Breast epithelium (tissue), 3 donors: ENCODE measurements around the gene EPHA3.

Experiments
- CTCF ChIP-seq, 3 donors: fragments of 450-650 bp; IDR thresholded peaks; one replicate each; pipeline ENCODE4 v1.5.1; 2016 to 2017; ENCODE audit warnings: antibody characterized with exemption in 3 of 3, mild to moderate bottlenecking in 3 of 3, moderate library complexity in 3 of 3
- POLR2A ChIP-seq: fragments of 450-650 bp; IDR thresholded peaks from one replicate; pipeline ENCODE4 v1.6.1; 2016; ENCODE audit warnings: antibody characterized with exemption, mild to moderate bottlenecking, moderate library complexity
- POLR2AphosphoS5 ChIP-seq, 3 donors: sonication (generic); formaldehyde crosslinking; IDR thresholded peaks; one replicate each; pipeline ENCODE4 v1.6.1; 2017; ENCODE audit warnings: antibody characterized with exemption in 3 of 3

GRCh38 chr3:89164774-89165173 is 57.4 kb downstream of the EPHA3 start:
- no peak for TF ChIP-seq CTCF (IDR thresholded peaks at IDR 0.05)
- TF ChIP-seq POLR2A, result no peak
- no peak for TF ChIP-seq POLR2AphosphoS5 (IDR thresholded peaks at IDR 0.05)
